AG09309 (cell line): ENCODE results near the gene NOL8.
A peak's percentile ranks its signal among the peaks of the same experiment; 100 is the strongest.

ENCODE experiments used
- DNase-seq: peaks from one replicate; pipeline ENCODE4 v3.0.0-alpha.2; 2010; ENCODE audit warnings: low read depth
- H3K4me3 ChIP-seq: 2 replicates; pipeline ENCODE4 v1.5.1; 2011; ENCODE audit warnings: mild to moderate bottlenecking, low read depth, low read length, moderate library complexity; ENCODE audit not compliant: control insufficient read depth
- TF ChIP-seq, protein P1 (sequence below): IDR thresholded peaks from 2 replicates; pipeline ENCODE4 v1.5.1; 2011; ENCODE audit warnings: mild to moderate bottlenecking, low read depth, low read length, inconsistent platforms; ENCODE audit not compliant: insufficient read depth, control insufficient read depth; ENCODE audit errors: missing control alignments

NOL8 gene

DNA sequence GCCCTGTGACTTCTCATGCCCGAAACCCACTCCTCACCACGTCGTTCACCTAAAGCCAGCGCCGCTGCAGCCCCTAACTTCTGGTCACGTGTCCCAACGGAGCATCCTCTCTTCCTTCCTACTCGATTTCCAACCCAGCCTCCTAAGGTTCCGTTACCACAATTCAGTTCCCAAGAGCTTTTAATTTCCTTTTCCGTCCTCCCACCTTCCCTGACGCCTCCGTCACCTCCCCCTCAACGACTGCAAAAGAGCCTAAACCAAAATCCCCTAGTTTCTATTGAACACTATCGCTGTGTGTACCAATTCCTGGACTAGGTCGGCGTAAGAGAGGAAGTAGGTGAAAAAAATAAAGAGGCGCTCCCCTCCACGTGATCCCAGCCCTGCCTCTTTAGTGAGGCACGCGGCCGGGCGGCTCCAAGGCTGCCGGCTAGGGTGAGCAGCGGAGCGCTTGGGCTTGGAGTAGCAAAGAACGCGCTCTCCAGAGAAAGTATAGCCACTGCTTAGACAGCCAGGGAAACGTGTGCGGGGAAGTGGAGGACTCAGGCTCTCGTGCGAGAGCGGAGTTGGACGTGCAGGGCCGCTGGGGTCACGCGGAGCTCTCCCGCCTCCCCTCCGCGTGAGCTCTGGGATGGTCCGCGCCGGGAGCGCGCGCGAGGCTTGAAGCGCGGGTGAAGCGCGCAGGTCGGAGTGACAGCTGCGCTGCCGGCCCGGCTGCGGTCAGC, at the start of gene NOL8, which contains the start of gene CENPP:
Gene NOL8, minus strand, starts transcription at position 82 of the 722 bp plus-strand sequence. CDS start 1,189 bp downstream, outside the sequence.
Gene CENPP, plus strand, starts transcription at position 685 of the 722 bp plus-strand sequence.
- DNase-seq: peak; percentile 59
- H3K4me3 ChIP-seq: peak within 1 kb of the TSS; percentile 80
- TF ChIP-seq, protein P1, sequence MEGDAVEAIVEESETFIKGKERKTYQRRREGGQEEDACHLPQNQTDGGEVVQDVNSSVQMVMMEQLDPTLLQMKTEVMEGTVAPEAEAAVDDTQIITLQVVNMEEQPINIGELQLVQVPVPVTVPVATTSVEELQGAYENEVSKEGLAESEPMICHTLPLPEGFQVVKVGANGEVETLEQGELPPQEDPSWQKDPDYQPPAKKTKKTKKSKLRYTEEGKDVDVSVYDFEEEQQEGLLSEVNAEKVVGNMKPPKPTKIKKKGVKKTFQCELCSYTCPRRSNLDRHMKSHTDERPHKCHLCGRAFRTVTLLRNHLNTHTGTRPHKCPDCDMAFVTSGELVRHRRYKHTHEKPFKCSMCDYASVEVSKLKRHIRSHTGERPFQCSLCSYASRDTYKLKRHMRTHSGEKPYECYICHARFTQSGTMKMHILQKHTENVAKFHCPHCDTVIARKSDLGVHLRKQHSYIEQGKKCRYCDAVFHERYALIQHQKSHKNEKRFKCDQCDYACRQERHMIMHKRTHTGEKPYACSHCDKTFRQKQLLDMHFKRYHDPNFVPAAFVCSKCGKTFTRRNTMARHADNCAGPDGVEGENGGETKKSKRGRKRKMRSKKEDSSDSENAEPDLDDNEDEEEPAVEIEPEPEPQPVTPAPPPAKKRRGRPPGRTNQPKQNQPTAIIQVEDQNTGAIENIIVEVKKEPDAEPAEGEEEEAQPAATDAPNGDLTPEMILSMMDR: no peak

DNA sequence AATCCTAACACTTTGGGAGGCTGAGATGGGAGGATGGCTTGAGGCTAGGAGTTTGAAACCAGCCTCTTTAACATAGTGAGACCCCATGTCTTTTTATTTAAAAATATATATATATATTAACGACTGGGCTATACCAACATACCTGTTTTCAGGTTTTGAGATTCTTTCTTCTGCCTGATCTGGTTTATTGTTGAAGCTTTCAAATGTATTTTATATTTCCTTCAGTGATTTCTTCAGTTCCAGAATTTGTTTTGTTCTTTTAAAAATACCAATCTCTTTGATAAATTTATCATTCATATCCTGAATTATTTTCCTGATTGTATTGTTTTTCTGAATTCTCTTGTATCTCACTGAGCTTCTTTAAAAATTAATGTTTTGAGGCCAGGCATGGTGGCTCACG, 48.0 kb upstream of the NOL8 start:
- DNase-seq: no peak
- H3K4me3 ChIP-seq: no peak overlapping the region
- TF ChIP-seq, protein P1: no peak

DNA sequence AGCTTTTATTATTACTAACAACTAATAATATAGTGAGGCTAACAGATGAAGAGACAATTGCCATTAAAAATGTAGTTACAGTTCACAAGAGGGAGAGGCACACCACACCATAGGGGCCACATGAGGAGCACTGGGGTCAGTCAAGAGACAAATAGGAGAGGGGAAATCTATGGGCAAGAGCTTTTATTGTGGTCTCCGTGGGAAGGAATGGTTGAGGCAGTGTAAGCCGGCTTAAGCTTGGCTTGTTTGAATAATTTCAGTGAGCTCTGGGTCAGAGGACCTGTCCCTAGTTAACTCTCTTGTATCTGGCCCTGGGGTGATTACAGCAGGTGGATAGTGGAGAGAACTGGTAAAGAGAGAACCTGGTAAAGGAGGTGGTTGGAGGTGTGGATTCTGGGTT, 43.9 kb upstream of the NOL8 start:
- H3K4me3 ChIP-seq: no peak overlapping the region
- DNase-seq: no peak
- TF ChIP-seq, protein P1: no peak

DNA sequence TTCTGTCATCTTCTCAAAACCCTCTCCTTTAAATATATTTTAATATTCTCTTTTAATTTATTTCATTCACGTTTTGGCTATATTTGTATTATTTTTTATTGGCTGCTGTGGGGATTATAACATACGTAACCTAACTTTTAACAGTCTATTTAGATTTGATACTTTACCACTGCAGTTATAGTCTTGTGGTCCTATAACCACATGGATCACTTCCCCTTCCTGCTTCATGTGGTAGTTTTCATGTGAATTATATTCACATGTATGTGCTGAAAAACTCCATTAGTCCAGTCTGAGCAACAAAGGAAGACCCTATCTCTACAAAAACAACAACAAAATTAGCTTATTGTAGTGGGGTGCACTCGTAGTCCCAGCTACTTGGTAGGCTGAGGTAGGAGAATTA, 34.9 kb upstream of the NOL8 start:
- TF ChIP-seq, protein P1: no peak
- DNase-seq: no peak
- H3K4me3 ChIP-seq: no peak overlapping the region

DNA sequence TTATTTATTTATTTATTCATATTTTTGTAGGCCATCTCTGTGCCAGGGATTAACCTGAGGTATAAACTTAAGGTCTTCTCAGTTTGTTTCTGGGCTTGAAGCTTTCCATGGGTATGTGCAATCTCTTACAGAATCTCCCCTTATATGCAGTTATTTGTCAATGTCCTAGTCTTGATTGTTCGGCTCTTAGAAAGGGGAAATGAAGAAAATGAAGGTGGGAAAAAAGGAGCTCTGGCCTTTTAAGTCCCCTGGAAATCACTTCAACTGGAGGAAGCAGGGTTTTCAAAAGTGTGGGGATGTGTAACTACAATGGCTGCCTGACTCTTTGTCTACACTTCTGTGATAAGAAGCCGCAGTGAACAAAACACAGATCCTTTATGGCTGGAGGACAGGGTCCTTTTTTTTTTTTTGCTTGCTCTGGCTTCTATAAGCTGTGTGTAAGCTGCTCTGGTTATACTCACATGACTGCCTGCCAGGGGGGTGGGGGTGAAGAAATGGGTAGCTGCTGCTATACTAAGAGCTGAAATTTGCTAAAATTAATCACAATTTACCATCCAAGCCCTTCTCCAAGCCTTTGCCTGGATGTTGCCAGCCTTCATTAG, 34.3 kb upstream of the NOL8 start:
- DNase-seq: no peak
- TF ChIP-seq, protein P1: no peak
- H3K4me3 ChIP-seq: no peak overlapping the region

DNA sequence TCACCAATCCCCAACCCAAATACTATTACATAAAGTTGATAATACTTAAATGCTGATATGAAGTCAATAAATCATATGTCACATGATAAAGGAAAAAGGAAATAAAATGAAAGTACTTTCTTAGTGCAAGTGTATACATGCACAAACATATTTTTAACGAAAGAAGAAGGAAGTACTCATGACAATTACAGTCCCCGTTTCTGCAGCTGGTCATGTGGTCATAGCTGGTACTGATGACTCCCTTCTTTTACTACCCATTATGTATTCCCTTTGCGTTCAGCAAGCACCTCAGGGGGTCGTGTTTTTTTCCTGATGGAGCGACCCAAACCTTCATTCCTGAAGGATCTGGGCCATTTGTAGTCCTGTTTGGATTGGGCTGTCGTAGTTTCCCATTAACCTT, 27.9 kb upstream of the NOL8 start:
- H3K4me3 ChIP-seq: no peak overlapping the region
- no peak for DNase-seq

More for the DNA sequence above, 27.9 kb upstream of the NOL8 start:
- TF ChIP-seq, protein P1: no peak
